HCEC 1CT (cell line): ENCODE measurements around the gene SIT1.

Experiments
- DNase-seq: peaks from one replicate; pipeline ENCODE4 v3.0.0-alpha.2; 2017

Gene SIT1

GRCh38 chr9:35603986-35604577 is 46.6 kb downstream of the SIT1 start:
- peak; percentile 99 for DNase-seq

DNA sequence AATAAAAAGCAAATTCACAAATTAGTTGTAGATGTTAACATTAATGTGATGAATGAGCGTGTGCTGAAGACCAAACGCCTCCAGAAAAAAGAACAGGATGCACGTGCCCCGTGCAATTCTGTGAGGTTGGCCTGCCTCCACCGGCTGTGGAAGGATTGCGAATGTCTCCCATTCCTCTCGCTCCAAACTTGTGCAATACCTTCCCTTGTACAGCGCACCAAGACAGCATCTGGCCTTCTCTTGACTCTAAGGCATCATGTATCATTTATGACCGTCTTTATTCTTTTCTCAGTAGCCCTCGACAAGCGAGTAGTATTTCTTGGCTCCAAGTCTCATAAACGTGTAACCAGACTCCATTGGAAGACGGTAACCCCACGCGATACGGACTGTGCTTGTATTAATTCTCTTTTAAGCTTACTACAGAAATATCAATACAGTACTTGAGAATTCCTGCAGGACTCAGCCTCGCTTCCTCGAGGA is 47.2 kb downstream of the SIT1 start:
- peak; percentile 72 for DNase-seq

- DNase-seq = no peak
Measured at GRCh38 chr9:35599763-35600604, 50.7 kb downstream of the SIT1 start.
